GM06990 (cell line): ENCODE results near the gene L3MBTL4.
"Not testable (repeated sequence)": the region's sequence is repeated elsewhere in the genome, so short reads cannot be mapped to it uniquely, and the experiment has no call there.

ENCODE experiments used
- DNase-seq: peaks from one replicate; pipeline ENCODE4 v3.0.0-alpha.2; 2011; ENCODE audit not compliant: insufficient read length; ENCODE audit errors: extremely low read depth
- H3K27me3 ChIP-seq: replicated peaks from 2 replicates; pipeline ENCODE4 v1.6.0; 2011; ENCODE audit warnings: low read length; ENCODE audit not compliant: control insufficient read depth, insufficient read depth
- H3K36me3 ChIP-seq: 2 replicates; pipeline ENCODE4 v1.5.1; 2011; ENCODE audit warnings: low read length; ENCODE audit not compliant: control insufficient read depth, insufficient read depth
- H3K4me3 ChIP-seq: replicated peaks from 2 replicates; pipeline ENCODE4 v1.5.1; 2011; ENCODE audit warnings: low read depth, mild to moderate bottlenecking, control low read depth, low read length
- TF ChIP-seq, protein P1 (sequence below): IDR thresholded peaks from 2 replicates; pipeline ENCODE4 v1.5.1; 2011; ENCODE audit warnings: low read length, control low read depth, mild to moderate bottlenecking, inconsistent platforms; ENCODE audit not compliant: insufficient read depth, poor library complexity, severe bottlenecking

L3MBTL4 gene

DNA sequence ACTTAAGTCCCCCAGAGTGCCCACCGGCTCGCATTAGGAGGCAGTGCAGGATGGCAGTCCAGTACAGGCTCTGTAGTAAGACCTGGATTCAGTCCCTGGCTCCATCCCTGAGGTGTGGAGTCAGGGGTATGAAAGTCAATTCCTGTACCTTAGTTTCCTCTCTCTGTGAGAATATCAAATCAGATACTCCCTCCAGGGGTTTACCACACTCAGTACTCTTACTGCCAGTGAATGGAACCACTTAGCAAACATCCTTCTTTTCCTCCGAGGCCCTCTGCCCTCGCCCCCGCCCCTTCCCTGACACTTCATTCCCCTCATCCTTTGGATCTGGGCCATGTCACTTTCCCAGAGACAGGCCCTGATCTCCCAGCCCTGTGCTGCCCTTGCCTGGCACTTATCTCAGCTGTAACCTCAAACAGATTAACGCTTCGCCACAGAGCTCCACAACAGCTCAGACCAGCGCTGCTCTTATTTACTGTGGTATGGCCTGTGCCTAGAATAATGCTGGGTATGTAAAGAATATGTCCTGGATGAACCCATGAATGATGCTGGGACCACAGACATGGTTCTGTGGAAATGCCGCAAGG is 360.4 kb downstream of the L3MBTL4 start:
- Histone ChIP-seq H3K4me3 (no peak overlapping the region), H3K36me3 (no peaks in the 10 kb centered on the region), H3K27me3 (no peaks in the 10 kb centered on the region)
- TF ChIP-seq, protein P1, sequence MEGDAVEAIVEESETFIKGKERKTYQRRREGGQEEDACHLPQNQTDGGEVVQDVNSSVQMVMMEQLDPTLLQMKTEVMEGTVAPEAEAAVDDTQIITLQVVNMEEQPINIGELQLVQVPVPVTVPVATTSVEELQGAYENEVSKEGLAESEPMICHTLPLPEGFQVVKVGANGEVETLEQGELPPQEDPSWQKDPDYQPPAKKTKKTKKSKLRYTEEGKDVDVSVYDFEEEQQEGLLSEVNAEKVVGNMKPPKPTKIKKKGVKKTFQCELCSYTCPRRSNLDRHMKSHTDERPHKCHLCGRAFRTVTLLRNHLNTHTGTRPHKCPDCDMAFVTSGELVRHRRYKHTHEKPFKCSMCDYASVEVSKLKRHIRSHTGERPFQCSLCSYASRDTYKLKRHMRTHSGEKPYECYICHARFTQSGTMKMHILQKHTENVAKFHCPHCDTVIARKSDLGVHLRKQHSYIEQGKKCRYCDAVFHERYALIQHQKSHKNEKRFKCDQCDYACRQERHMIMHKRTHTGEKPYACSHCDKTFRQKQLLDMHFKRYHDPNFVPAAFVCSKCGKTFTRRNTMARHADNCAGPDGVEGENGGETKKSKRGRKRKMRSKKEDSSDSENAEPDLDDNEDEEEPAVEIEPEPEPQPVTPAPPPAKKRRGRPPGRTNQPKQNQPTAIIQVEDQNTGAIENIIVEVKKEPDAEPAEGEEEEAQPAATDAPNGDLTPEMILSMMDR: no peak
- no peak for DNase-seq

DNA sequence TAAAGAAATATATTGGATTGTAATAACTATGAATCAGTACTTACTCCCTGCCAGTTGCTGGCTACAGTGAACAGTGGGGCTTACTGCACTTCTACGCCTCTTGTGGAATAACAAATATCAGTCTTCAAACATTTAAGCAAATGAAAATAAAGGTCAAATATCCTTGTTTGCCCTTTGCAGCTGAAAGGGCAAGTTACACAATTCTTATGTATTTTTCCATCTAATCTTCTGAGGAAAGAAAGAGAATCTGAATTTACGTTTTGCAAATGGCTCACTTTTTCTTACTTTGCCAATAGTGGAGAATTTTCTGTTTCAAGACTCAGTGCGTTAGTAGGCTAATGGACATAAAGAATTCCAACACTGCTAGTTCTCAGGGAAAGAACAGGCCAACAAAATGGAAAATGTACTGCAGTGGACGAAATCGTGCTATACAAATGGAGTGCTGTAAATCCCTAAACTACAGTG is 362.2 kb downstream of the L3MBTL4 start:
- TF ChIP-seq, protein P1: no peak
- Histone ChIP-seq H3K27me3 (no peaks in the 10 kb centered on the region), H3K4me3 (no peak overlapping the region), H3K36me3 (no peaks in the 10 kb centered on the region)
- DNase-seq: no peak

DNA sequence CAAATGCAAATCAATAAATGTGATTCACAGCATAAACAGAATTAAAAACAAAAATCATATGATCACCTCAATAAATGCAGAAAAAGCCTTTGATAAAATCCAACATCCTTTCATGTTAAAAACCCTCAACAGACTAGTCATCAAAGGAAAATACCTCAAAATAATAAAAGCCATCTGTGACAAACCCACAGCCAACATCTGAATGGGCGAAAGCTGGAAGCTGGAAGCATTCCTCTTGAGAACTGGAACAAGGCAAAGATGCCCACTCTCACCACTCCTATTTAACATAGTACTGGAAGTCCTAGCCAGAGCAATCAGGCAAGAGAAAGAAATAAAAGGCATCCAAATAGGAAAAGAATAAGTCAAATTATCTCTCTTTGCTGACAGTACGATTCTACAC is 367.1 kb downstream of the L3MBTL4 start:
- H3K27me3 ChIP-seq, H3K36me3 ChIP-seq, DNase-seq, H3K4me3 ChIP-seq: not testable (repeated sequence)

DNA sequence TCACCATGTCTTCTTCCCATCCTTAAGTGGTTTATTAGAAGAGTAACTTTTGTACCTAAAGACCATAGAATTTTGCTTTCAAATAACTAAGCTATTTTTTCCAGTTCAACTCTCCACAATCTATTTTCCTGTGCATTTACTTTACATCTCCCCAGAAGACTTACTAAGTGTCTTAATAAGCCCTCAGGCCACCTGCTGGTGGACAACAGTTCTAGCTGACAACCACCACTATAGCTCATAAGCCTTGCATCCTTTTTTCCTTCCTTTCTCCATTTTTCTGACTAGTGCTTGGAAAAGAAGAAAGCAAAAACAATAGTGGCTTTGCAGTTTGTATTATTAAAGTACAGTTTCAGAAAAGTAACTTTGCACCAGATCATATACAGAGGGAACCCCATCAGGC is 369.9 kb downstream of the L3MBTL4 start:
- Histone ChIP-seq H3K36me3 (no peaks in the 10 kb centered on the region), H3K27me3 (no peaks in the 10 kb centered on the region), H3K4me3 (no peak overlapping the region)
- DNase-seq: no peak
- TF ChIP-seq, protein P1: no peak

DNA sequence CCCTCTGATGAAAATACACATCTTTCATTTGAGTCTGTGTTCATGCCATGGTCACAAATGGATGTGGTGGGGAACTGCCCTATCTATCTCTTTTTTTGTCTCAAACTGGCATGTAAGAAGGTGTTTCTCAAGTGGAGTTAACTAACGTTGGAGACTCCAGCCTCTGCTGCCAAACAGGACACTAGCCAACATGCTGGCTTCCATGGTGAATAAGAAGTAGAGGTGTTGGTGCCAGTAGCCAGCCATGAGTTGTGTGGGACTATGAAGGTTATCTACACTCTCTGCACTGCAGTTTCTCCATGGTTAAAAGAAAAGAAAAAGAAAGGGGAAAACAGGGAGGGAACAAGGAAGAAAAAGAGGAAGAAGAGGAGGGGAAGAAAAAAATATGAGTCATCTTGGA is 370.4 kb downstream of the L3MBTL4 start:
- no peaks in the 10 kb centered on the region for H3K36me3 ChIP-seq
- H3K27me3 ChIP-seq: no peaks in the 10 kb centered on the region
- TF ChIP-seq, protein P1: no peak
- no peak for DNase-seq
- no peak overlapping the region for H3K4me3 ChIP-seq

DNA sequence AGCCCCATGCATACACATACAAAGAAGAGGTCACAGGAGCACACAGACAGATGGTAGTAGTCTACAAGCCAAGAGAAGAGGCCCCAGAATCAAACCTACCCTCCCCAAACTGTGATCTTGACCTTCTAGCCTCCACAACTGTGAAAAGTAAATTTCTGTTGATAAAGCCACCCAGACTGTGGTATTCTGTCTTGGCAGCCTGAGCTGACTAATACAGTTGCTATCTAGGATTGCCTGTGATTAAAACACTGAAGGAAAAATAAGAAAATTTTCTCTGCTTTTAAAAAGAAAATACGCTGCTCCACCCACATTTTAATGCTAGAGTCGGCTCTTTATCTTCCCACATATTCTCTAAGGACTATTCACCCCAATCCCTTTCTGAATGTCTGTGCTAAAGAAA is 375.7 kb downstream of the L3MBTL4 start:
- no peak for DNase-seq
- H3K27me3 ChIP-seq: no peaks in the 10 kb centered on the region
- no peak overlapping the region for H3K4me3 ChIP-seq
- no peaks in the 10 kb centered on the region for H3K36me3 ChIP-seq
- TF ChIP-seq, protein P1: no peak
